ENCODE data around the gene NKAIN4.

Gene NKAIN4

GRCh38 chr20:63190828-63191227 is 63.4 kb downstream of the NKAIN4 start:
- no peak for TF ChIP-seq CTCF (IDR thresholded peaks at IDR 0.05; ENCODE audit: borderline replicate concordance, insufficient read depth, low read depth, low read length)
- H3K4me3 ChIP-seq (ENCODE audit: low read depth, low read length) = no peak overlapping the region

Data from GM12875 (cell line).